Ascending aorta (tissue), 2 donors: ENCODE measurements around the gene NCK2. TPM values are rescaled to one million over a fixed set of nuclear protein-coding genes. Genes with fewer than 3 reads are reported as not detected.

Experiments used
- DNase-seq, 2 donors: peaks; one replicate each; pipeline ENCODE4 v3.0.0-alpha.2; 2019; ENCODE audit warnings: low spot score in 2 of 2
- H3K27ac ChIP-seq, 2 donors: fragments of 200-600 bp; sonication (generic); one replicate each; pipeline ENCODE4 v1.5.1; 2016 to 2017; ENCODE audit warnings: mild to moderate bottlenecking in 1 of 2
- H3K27me3 ChIP-seq: fragments of 200-600 bp; sonication (generic); one replicate; pipeline ENCODE4 v1.5.1; 2017
- H3K36me3 ChIP-seq, 2 donors: fragments of 200-600 bp; sonication (generic); one replicate each; pipeline ENCODE4 v1.5.1; 2016
- H3K4me1 ChIP-seq, 2 donors: fragments of 200-600 bp; sonication (generic); one replicate each; pipeline ENCODE4 v1.5.1; 2016 to 2017; ENCODE audit warnings: mild to moderate bottlenecking in 1 of 2
- H3K4me3 ChIP-seq, 2 donors: fragments of 200-600 bp; sonication (generic); one replicate each; pipeline ENCODE4 v1.5.1; 2016 to 2017; ENCODE audit warnings: mild to moderate bottlenecking in 1 of 2
- H3K9me3 ChIP-seq, 2 donors: fragments of 200-600 bp; sonication (generic); one replicate each; pipeline ENCODE4 v1.5.1; 2016
- CTCF ChIP-seq, 3 experiments: fragments of 200-600 bp in 2 of 3; fragments of 450-650 bp in 1 of 3; sonication (generic) in 2 of 3; IDR thresholded peaks; one replicate each; pipeline ENCODE4 v1.5.1; 2016 to 2019; ENCODE audit warnings: antibody characterized with exemption in 3 of 3, mild to moderate bottlenecking in 1 of 3, moderate library complexity in 1 of 3
- intact Hi-C: fragments of 100-400 bp; cut with DNase I; formaldehyde crosslinking; loops from one replicate; pipeline ENCODE4 v1.15.1; 2023
- total RNA-seq: library from RNA; depleted of rRNA; stranded (reverse); fragments of >200 nt; gene quantifications from one replicate; pipeline ENCODE4 v1.1.0, GENCODE V29; 2016

NCK2 gene
- total RNA-seq, 1 donor from 2014 or later, result 57.6 TPM

- Histone ChIP-seq H3K9me3 (no peaks in the 10 kb centered on the region), H3K36me3 (no peaks in the 10 kb centered on the region), H3K27ac (peak overlapping the region in 1 of 2 donors; percentile 45), H3K4me1 (peaks cover 4 to 5% of the 10 kb centered on the region in 2 donors), H3K27me3 (no peaks in the 10 kb centered on the region), H3K4me3 (no peak overlapping the region)
- DNase-seq, result no peak
- no peak for TF ChIP-seq CTCF (IDR thresholded peaks at IDR 0.05)
- intact Hi-C loops, result no loop called here
These were observed 189.2 kb downstream of the NCK2 start for GRCh38 chr2:105933906-105934305.

- Histone ChIP-seq H3K9me3 (no peaks in the 10 kb centered on the region), H3K27me3 (no peaks in the 10 kb centered on the region), H3K4me3 (no peak overlapping the region), H3K36me3 (no peaks in the 10 kb centered on the region), H3K4me1 (peaks cover 4 to 5% of the 10 kb centered on the region in 2 donors), H3K27ac (peak overlapping the region in 1 of 2 donors; percentile 45)
- DNase-seq, result no peak
- TF ChIP-seq CTCF (IDR thresholded peaks at IDR 0.05), result no peak
- intact Hi-C loops, result no loop called here
These were observed 189.8 kb downstream of the NCK2 start for GRCh38 chr2:105934467-105934866.

- Histone ChIP-seq H3K4me3 (no peak overlapping the region), H3K36me3 (no peaks in the 10 kb centered on the region), H3K27ac (peak overlapping the region in 1 of 2 donors; percentile 4), H3K27me3 (no peaks in the 10 kb centered on the region), H3K9me3 (no peaks in the 10 kb centered on the region), H3K4me1 (peaks cover 4 to 5% of the 10 kb centered on the region in 2 donors)
- no peak for DNase-seq
- no peak for TF ChIP-seq CTCF (IDR thresholded peaks at IDR 0.05)
- intact Hi-C loops, result no loop called here
These were observed 190.4 kb downstream of the NCK2 start for GRCh38 chr2:105935063-105935462.

GRCh38 chr2:105936954-105937353 lies 192.2 kb downstream of the NCK2 start:
- TF ChIP-seq CTCF (IDR thresholded peaks at IDR 0.05), result no peak
- no peak for DNase-seq
- Histone ChIP-seq H3K36me3 (no peaks in the 10 kb centered on the region), H3K4me3 (no peak overlapping the region), H3K27me3 (no peaks in the 10 kb centered on the region), H3K9me3 (no peaks in the 10 kb centered on the region), H3K27ac (no peak overlapping the region), H3K4me1 (peaks cover 4 to 5% of the 10 kb centered on the region in 2 donors)
- intact Hi-C loops, result no loop called here

- TF ChIP-seq CTCF (IDR thresholded peaks at IDR 0.05), result no peak
These were observed 192.9 kb downstream of the NCK2 start for GRCh38 chr2:105937498-105938097.

More at GRCh38 chr2:105937498-105938097, 192.9 kb downstream of the NCK2 start:
- peaks cover 4 to 5% of the 10 kb centered on the region in 2 donors for H3K4me1 ChIP-seq
- intact Hi-C loops, result no loop called here
- no peak overlapping the region for H3K4me3 ChIP-seq
- H3K27me3 ChIP-seq, result no peaks in the 10 kb centered on the region
- DNase-seq, result no peak
- H3K27ac ChIP-seq, result no peak overlapping the region
- no peaks in the 10 kb centered on the region for H3K36me3 ChIP-seq
- no peaks in the 10 kb centered on the region for H3K9me3 ChIP-seq
